Lower leg skin (tissue), 4 donors: ENCODE measurements around the gene VSTM2B. TPM values are rescaled to one million over a fixed set of nuclear protein-coding genes. Genes with fewer than 3 reads are reported as not detected.

ENCODE experiments used
- DNase-seq, 2 donors: peaks; one replicate each; pipeline ENCODE4 v3.0.0-alpha.2; 2019; ENCODE audit warnings: low spot score in 2 of 2
- H3K4me3 ChIP-seq: fragments of 200-600 bp; sonication (generic); 2 replicates; pipeline ENCODE4 v1.5.1; 2017; ENCODE audit warnings: mild to moderate bottlenecking, low read depth; ENCODE audit not compliant: poor library complexity, severe bottlenecking
- CTCF ChIP-seq, 3 donors: fragments of 450-650 bp; IDR thresholded peaks; one replicate each; pipeline ENCODE4 v1.5.1; 2016; ENCODE audit warnings: antibody characterized with exemption in 3 of 3, mild to moderate bottlenecking in 3 of 3, moderate library complexity in 2 of 3
- POLR2A ChIP-seq, 2 donors: fragments of 450-650 bp; IDR thresholded peaks; one replicate each; pipeline ENCODE4 v1.6.1; 2016 to 2017; ENCODE audit warnings: antibody characterized with exemption in 2 of 2, mild to moderate bottlenecking in 1 of 2, moderate library complexity in 1 of 2
- WGBS, 2 donors: methylation state at CpG; one replicate each; pipeline ENCODE4 v1.1.5; 2018; 5-methylcytosine and 5-hydroxymethylcytosine counted together
- intact Hi-C: fragments of 100-400 bp; cut with DNase I; formaldehyde crosslinking; loops from one replicate; pipeline ENCODE4 v1.15.0; 2023; ENCODE audit warnings: low total_unique reads
- total RNA-seq, 4 donors: library from RNA; depleted of rRNA; stranded (reverse); fragments of >200 nt; gene quantifications; one replicate each; pipeline ENCODE4 v1.1.0, GENCODE V29; 2016

The VSTM2B gene
- total RNA-seq, 4 donors from 2014 or later = not detected

DNA sequence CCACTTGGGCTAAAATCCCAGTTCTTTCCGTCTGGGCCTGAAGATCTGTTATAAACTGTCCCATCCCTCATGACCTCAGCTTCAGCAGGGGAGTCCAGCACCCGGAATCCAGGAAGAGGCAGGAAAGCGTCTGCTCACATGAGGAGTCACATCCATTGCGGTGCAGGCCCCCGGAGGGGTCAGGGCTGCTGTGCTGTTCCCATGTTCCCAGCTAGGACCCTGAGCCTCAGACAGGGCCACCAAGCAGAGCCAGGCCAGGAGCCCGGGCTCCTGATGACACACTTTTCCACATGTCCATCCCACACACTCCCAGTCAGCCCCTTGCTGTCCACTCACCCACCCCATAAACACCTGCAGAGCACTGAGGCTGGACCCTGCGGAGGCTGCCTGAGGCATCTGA is 45.3 kb upstream of the VSTM2B start:
- DNase-seq = peak in 1 of 2 donors; percentile 40
- 77 to 80% methylated on average over 7 of the region's 7 CpGs for WGBS, 2 donors
- intact Hi-C loops = no loop called here
- TF ChIP-seq CTCF (IDR thresholded peaks at IDR 0.05) (no peak), POLR2A (IDR thresholded peaks at IDR 0.05) (no peak)
- H3K4me3 ChIP-seq = no peak overlapping the region

DNA sequence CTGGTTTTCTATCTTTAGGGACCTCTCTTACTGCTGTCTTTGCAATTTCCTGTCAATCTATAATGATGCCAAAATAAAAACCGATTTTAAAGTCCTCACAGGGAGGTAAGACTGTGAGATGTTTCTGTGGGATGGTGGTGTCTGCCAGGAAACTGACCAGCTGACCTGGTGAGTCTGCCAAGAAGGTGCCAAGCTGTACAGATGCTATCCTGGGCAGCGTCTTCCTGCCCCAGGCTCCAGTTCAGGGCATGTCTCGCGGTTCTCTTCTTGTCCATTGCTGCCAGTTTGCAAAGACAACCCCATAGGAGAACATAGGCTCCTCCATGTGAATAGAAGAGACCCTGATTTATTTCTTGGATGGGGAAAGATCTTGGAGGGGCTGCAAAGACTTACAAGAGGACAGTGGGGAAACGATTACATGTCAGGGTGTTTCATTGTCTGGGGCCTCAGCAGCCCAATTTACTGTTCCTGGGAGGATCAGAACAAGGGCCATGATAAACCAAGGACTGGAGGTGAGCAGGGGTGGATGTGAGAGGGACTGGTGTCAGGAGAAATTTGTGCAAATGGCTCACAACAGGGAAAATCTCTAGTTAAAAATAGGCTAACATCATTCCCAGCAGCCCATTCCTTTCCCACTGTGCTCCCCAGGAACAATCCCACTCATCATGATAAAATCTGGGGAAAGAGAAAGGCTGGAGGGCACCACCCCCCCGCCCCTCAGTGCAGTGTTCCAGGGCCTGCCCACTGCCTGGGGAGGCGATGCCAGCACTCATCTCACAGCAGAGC is 42.7 kb upstream of the VSTM2B start:
- no peak overlapping the region for H3K4me3 ChIP-seq
- intact Hi-C loops = no loop called here
- WGBS, 2 donors = 46 to 57% methylated on average over 7 of the region's 7 CpGs
- TF ChIP-seq CTCF (IDR thresholded peaks at IDR 0.05) = no peak
- TF ChIP-seq POLR2A (IDR thresholded peaks at IDR 0.05) = no peak
- DNase-seq = peak in 1 of 2 donors; percentile 50

- DNase-seq = peak in 1 of 2 donors; percentile 25
- intact Hi-C loops = no loop called here
- WGBS, 2 donors = 71 to 76% methylated on average over 5 of the region's 5 CpGs
- H3K4me3 ChIP-seq = no peak overlapping the region
- TF ChIP-seq CTCF (IDR thresholded peaks at IDR 0.05) (no peak), POLR2A (IDR thresholded peaks at IDR 0.05) (no peak)
Measured at GRCh38 chr19:29483641-29483920, 42.2 kb upstream of the VSTM2B start.

GRCh38 chr19:29483944-29484581 is 41.7 kb upstream of the VSTM2B start:
- WGBS, 2 donors = 76% methylated on average over 6 of the region's 6 CpGs
- H3K4me3 ChIP-seq = no peak overlapping the region
- intact Hi-C loops = no loop called here
- DNase-seq = peak in 1 of 2 donors; percentile 61
- TF ChIP-seq POLR2A (IDR thresholded peaks at IDR 0.05) (no peak), CTCF (IDR thresholded peaks at IDR 0.05) (no peak)

GRCh38 chr19:29484876-29485275 is 40.9 kb upstream of the VSTM2B start:
- H3K4me3 ChIP-seq = no peak overlapping the region
- intact Hi-C loops = no loop called here
- DNase-seq = peak in 1 of 2 donors; percentile 3
- WGBS, 2 donors = 70 to 76% methylated on average over 6 of the region's 6 CpGs
- no peak for TF ChIP-seq POLR2A (IDR thresholded peaks at IDR 0.05)
- TF ChIP-seq CTCF (IDR thresholded peaks at IDR 0.05) = no peak
